DOHH2 (cell line): ENCODE measurements around the gene FNDC3A.

ENCODE experiments used
- EZH2phosphoT487 ChIP-seq: fragments of 200-600 bp; sonication (generic); IDR thresholded peaks from 2 replicates; pipeline ENCODE4 v1.6.1; 2017; ENCODE audit warnings: borderline replicate concordance, mild to moderate bottlenecking, antibody characterized with exemption, low read length, moderate library complexity, mixed read lengths
- TF ChIP-seq, protein P1 (sequence below): fragments of 200-600 bp; sonication (generic); IDR thresholded peaks from one replicate; pipeline ENCODE4 v1.5.1; 2014; ENCODE audit warnings: antibody characterized with exemption, mild to moderate bottlenecking, low read depth, low read length; ENCODE audit not compliant: poor library complexity, severe bottlenecking

DNA sequence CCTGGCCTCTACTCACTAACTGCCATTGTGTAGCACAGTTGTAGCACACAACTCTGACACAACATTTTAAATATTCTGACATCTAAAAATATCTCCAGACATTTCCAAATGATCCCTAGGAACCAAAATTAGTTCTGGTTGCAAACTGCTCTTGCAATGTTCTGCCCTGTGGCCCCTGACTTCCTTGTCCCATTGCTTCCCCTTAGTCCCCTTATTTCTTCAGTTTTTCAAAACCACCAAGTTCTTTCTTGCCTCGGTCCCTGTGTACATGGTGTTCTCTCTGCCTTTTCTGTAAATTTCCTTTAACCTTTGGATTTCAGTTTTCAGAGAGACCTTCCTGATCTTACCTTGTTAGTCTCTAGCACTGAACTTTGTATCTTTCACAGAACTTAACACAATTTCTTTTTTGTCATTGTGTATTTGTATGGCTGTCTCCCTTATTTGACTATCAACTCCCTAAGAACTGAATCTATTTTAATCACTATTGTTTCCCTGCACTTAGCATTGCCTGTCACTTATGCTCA is 156.8 kb downstream of the FNDC3A start:
- TF ChIP-seq, protein P1, sequence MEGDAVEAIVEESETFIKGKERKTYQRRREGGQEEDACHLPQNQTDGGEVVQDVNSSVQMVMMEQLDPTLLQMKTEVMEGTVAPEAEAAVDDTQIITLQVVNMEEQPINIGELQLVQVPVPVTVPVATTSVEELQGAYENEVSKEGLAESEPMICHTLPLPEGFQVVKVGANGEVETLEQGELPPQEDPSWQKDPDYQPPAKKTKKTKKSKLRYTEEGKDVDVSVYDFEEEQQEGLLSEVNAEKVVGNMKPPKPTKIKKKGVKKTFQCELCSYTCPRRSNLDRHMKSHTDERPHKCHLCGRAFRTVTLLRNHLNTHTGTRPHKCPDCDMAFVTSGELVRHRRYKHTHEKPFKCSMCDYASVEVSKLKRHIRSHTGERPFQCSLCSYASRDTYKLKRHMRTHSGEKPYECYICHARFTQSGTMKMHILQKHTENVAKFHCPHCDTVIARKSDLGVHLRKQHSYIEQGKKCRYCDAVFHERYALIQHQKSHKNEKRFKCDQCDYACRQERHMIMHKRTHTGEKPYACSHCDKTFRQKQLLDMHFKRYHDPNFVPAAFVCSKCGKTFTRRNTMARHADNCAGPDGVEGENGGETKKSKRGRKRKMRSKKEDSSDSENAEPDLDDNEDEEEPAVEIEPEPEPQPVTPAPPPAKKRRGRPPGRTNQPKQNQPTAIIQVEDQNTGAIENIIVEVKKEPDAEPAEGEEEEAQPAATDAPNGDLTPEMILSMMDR: no peak
- no peak for TF ChIP-seq EZH2phosphoT487
